WTC11 (cell line): Measurements from ENCODE around the gene MESD. TPM values are rescaled to one million over a fixed set of nuclear protein-coding genes. Genes with fewer than 3 reads are reported as not detected.

Source experiments
- ATAC-seq: fragments of 200-7000 bp; cut with Tn5 transposase; 2 replicates; pipeline ENCODE4 v1.10.0; 2021; ENCODE audit warnings: mild to moderate bottlenecking, moderate library complexity
- CTCF ChIA-PET: fragments of 300-600 bp; sonication (Branson Sonifier 250); formaldehyde crosslinking; loops from one replicate; lab custom pipeline; 2021; ENCODE audit warnings: antibody characterized with exemption; lab: Charles Lee
- POLR2A ChIA-PET: fragments of 350-600 bp; sonication (Branson Sonifier 250); formaldehyde crosslinking; loops from one replicate; lab custom pipeline; 2021; ENCODE audit warnings: antibody characterized with exemption; lab: Charles Lee
- DNase-seq: peaks from one replicate; pipeline ENCODE4 v3.0.0; 2021; ENCODE audit warnings: low spot score
- H3K27ac Mint-ChIP-seq: 2 replicates; pipeline ENCODE4 v1.8.0; 2021; ENCODE audit warnings: mixed read lengths
- H3K27me3 Mint-ChIP-seq: 2 replicates; pipeline ENCODE4 v1.8.0; 2021; ENCODE audit warnings: low read depth, mild to moderate bottlenecking, moderate library complexity, mixed read lengths
- H3K36me3 Mint-ChIP-seq: 2 replicates; pipeline ENCODE4 v1.8.0; 2021; ENCODE audit warnings: mixed read lengths
- H3K4me1 Mint-ChIP-seq: 2 replicates; pipeline ENCODE4 v1.8.0; 2022; ENCODE audit warnings: mixed read lengths
- H3K4me3 Mint-ChIP-seq: 2 replicates; pipeline ENCODE4 v1.8.0; 2021; ENCODE audit warnings: mild to moderate bottlenecking, moderate library complexity, mixed read lengths
- H3K9me3 Mint-ChIP-seq: 2 replicates; pipeline ENCODE4 v1.8.0; 2021; ENCODE audit warnings: mixed read lengths
- ATF6 ChIP-seq: sonication (generic); formaldehyde crosslinking; IDR thresholded peaks from 2 replicates; pipeline ENCODE4 v1.8.1; 2023; ENCODE audit warnings: mild to moderate bottlenecking, missing genetic modification reagents
- FOXP4 ChIP-seq: sonication (generic); formaldehyde crosslinking; IDR thresholded peaks from 2 replicates; pipeline ENCODE4 v1.8.0; 2022; ENCODE audit warnings: mild to moderate bottlenecking, missing genetic modification reagents
- JAZF1 ChIP-seq: fragments of 250-450 bp; sonication (Bioruptor Pico); IDR thresholded peaks from 2 replicates; pipeline ENCODE4 v1.9.0; 2021; ENCODE audit warnings: moderate library complexity, mild to moderate bottlenecking, inconsistent platforms
- KAT7 ChIP-seq: sonication (generic); formaldehyde crosslinking; IDR thresholded peaks from 2 replicates; pipeline ENCODE4 v1.8.1; 2023; ENCODE audit warnings: missing genetic modification reagents, mild to moderate bottlenecking, borderline replicate concordance
- NFE2L1 ChIP-seq: sonication (generic); formaldehyde crosslinking; IDR thresholded peaks from 2 replicates; pipeline ENCODE4 v1.8.1; 2023; ENCODE audit warnings: missing genetic modification reagents
- NFYB ChIP-seq: sonication (generic); formaldehyde crosslinking; conservative IDR thresholded peaks from 2 replicates; pipeline ENCODE4 v1.8.0; 2022; ENCODE audit warnings: low read depth, missing genetic modification reagents
- NR3C1 ChIP-seq: sonication (generic); formaldehyde crosslinking; conservative IDR thresholded peaks from 2 replicates; pipeline ENCODE4 v1.8.1; 2023; ENCODE audit warnings: low read depth, mild to moderate bottlenecking, missing genetic modification reagents
- OVOL2 ChIP-seq: fragments of 250-450 bp; sonication (Bioruptor Pico); IDR thresholded peaks from 2 replicates; pipeline ENCODE4 v1.9.0; 2021; ENCODE audit warnings: mild to moderate bottlenecking, borderline replicate concordance
- PREB ChIP-seq: sonication (generic); formaldehyde crosslinking; IDR thresholded peaks from 2 replicates; pipeline ENCODE4 v1.8.1; 2022; ENCODE audit warnings: mild to moderate bottlenecking, missing genetic modification reagents, moderate library complexity, borderline replicate concordance
- RELA ChIP-seq: sonication (generic); formaldehyde crosslinking; IDR thresholded peaks from 2 replicates; pipeline ENCODE4 v1.8.1; 2022; ENCODE audit warnings: missing genetic modification reagents, mild to moderate bottlenecking, borderline replicate concordance
- SMAD3 ChIP-seq: sonication (generic); formaldehyde crosslinking; IDR thresholded peaks from 2 replicates; pipeline ENCODE4 v1.8.0; 2022; ENCODE audit warnings: missing genetic modification reagents, mild to moderate bottlenecking, borderline replicate concordance
- SMAD4 ChIP-seq: sonication (generic); formaldehyde crosslinking; IDR thresholded peaks from 2 replicates; pipeline ENCODE4 v1.8.0; 2022; ENCODE audit warnings: mild to moderate bottlenecking, missing genetic modification reagents
- SOX15 ChIP-seq: fragments of 250-450 bp; sonication (Bioruptor Pico); IDR thresholded peaks from 2 replicates; pipeline ENCODE4 v1.9.0; 2021; ENCODE audit warnings: mild to moderate bottlenecking
- STAT6 ChIP-seq: sonication (generic); formaldehyde crosslinking; conservative IDR thresholded peaks from 2 replicates; pipeline ENCODE4 v1.8.1; 2023; ENCODE audit warnings: mild to moderate bottlenecking, low read depth, missing genetic modification reagents, moderate library complexity
- TCF7 ChIP-seq: sonication (generic); formaldehyde crosslinking; IDR thresholded peaks from 2 replicates; pipeline ENCODE4 v1.8.0; 2022; ENCODE audit warnings: mild to moderate bottlenecking, low read depth, missing genetic modification reagents, moderate library complexity
- TEAD4 ChIP-seq: sonication (generic); formaldehyde crosslinking; IDR thresholded peaks from 2 replicates; pipeline ENCODE4 v1.8.0; 2022; ENCODE audit warnings: mild to moderate bottlenecking, missing genetic modification reagents
- ZNF121 ChIP-seq: sonication (generic); formaldehyde crosslinking; IDR thresholded peaks from 2 replicates; pipeline ENCODE4 v1.8.0; 2023; ENCODE audit warnings: missing genetic modification reagents
- ZNF317 ChIP-seq: sonication (generic); formaldehyde crosslinking; IDR thresholded peaks from 2 replicates; pipeline ENCODE4 v1.8.1; 2023; ENCODE audit warnings: low read depth, mild to moderate bottlenecking, moderate library complexity, missing genetic modification reagents, borderline replicate concordance
- total RNA-seq: library from RNA; stranded (reverse); gene quantifications from 3 replicates; pipeline ENCODE4 v1.2.3, GENCODE V29; 2021
- TF ChIP-seq, protein P1 (sequence below): fragments of 250-450 bp; sonication (Bioruptor Pico); IDR thresholded peaks from 2 replicates; pipeline ENCODE4 v1.9.0; 2021; ENCODE audit warnings: mild to moderate bottlenecking
- TF ChIP-seq, protein P2 (sequence below): sonication (generic); formaldehyde crosslinking; IDR thresholded peaks from 2 replicates; pipeline ENCODE4 v1.8.0; 2022; ENCODE audit warnings: mild to moderate bottlenecking, missing genetic modification reagents

Gene MESD
- total RNA-seq, 1 experiment from 2014 or later = 28.3 TPM

- no peak for TF ChIP-seq RELA
Observed at GRCh38 chr15:81012588-81012987, 23.0 kb upstream of the MESD start (continued).

DNA sequence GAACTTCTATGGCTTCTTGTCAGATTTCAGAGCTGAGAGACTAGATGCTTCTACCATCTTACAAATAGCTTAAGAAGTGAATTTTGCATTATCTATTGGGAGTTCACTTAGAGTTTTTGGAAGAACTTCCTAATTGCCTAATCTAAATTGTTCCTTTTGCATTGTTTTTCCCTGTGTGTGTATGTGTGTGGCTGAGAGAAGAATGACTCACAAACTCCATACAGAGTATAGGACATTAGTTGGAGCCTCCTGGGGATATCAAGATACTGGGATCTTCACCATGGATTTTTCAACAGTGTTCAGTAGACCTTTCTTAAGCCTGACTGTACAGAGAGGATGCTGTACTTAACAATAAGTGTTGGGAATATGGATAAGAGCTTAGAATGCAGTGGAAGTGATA is 22.0 kb upstream of the MESD start:
- no peaks in the 10 kb centered on the region for H3K27me3 Mint-ChIP-seq
- no peak for ATAC-seq
- TF ChIP-seq, protein P1, sequence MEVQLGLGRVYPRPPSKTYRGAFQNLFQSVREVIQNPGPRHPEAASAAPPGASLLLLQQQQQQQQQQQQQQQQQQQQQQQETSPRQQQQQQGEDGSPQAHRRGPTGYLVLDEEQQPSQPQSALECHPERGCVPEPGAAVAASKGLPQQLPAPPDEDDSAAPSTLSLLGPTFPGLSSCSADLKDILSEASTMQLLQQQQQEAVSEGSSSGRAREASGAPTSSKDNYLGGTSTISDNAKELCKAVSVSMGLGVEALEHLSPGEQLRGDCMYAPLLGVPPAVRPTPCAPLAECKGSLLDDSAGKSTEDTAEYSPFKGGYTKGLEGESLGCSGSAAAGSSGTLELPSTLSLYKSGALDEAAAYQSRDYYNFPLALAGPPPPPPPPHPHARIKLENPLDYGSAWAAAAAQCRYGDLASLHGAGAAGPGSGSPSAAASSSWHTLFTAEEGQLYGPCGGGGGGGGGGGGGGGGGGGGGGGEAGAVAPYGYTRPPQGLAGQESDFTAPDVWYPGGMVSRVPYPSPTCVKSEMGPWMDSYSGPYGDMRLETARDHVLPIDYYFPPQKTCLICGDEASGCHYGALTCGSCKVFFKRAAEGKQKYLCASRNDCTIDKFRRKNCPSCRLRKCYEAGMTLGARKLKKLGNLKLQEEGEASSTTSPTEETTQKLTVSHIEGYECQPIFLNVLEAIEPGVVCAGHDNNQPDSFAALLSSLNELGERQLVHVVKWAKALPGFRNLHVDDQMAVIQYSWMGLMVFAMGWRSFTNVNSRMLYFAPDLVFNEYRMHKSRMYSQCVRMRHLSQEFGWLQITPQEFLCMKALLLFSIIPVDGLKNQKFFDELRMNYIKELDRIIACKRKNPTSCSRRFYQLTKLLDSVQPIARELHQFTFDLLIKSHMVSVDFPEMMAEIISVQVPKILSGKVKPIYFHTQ (CRISPR knock-in tag) = no peak
- TF ChIP-seq NFYB (no peak), NR3C1 (CRISPR knock-in tag) (no peak), ZNF121 (CRISPR knock-in tag) (no peak), SMAD3 (CRISPR knock-in tag) (no peak), ATF6 (no peak), PREB (CRISPR knock-in tag) (no peak), KAT7 (CRISPR knock-in tag) (no peak), FOXP4 (CRISPR knock-in tag) (no peak), SOX15 (no peak), TCF7 (CRISPR knock-in tag) (no peak), TEAD4 (CRISPR knock-in tag) (no peak), OVOL2 (CRISPR knock-in tag) (no peak), NFE2L1 (CRISPR knock-in tag) (no peak), SMAD4 (CRISPR knock-in tag) (no peak), STAT6 (CRISPR knock-in tag) (no peak), JAZF1 (CRISPR knock-in tag) (no peak), ZNF317 (CRISPR knock-in tag) (no peak)
- TF ChIP-seq, protein P2, sequence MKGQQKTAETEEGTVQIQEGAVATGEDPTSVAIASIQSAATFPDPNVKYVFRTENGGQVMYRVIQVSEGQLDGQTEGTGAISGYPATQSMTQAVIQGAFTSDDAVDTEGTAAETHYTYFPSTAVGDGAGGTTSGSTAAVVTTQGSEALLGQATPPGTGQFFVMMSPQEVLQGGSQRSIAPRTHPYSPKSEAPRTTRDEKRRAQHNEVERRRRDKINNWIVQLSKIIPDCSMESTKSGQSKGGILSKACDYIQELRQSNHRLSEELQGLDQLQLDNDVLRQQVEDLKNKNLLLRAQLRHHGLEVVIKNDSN (CRISPR knock-in tag) = no peak

More for the DNA sequence above, 22.0 kb upstream of the MESD start:
- Mint-ChIP-seq H3K4me3 (no peak overlapping the region), H3K4me1 (no peaks in the 10 kb centered on the region), H3K27ac (no peak overlapping the region), H3K36me3 (no peaks in the 10 kb centered on the region), H3K9me3 (no peaks in the 10 kb centered on the region)
- DNase-seq = no peak
- ChIA-PET CTCF (no interaction called here), POLR2A (no interaction called here)
